ENCODE data around the gene CD38.

Gene CD38

GRCh38 chr4:15765391-15765790 is 12.7 kb upstream of the CD38 start:
- no peak for DNase-seq

GRCh38 chr4:15765910-15766697 is 12.0 kb upstream of the CD38 start:
- no peak for DNase-seq

- no peak for DNase-seq
Measured at GRCh38 chr4:15766821-15767220, 11.3 kb upstream of the CD38 start.

GRCh38 chr4:15769202-15769601 is 8.9 kb upstream of the CD38 start:
- DNase-seq = no peak

- peak in 1 of 4 experiments; percentile 3 for DNase-seq
Measured at GRCh38 chr4:15771216-15772058, 6.7 kb upstream of the CD38 start.

- DNase-seq = no peak
Measured at GRCh38 chr4:15774020-15774420, 4.1 kb upstream of the CD38 start.

- no peak for DNase-seq
Measured at GRCh38 chr4:15776871-15777648, 1.1 kb upstream of the CD38 start.

- no peak for DNase-seq
Measured at GRCh38 chr4:15777697-15778288, 335 bp upstream of the CD38 start.

- DNase-seq = no peak
Measured at GRCh38 chr4:15779306-15779705, 1.2 kb downstream of the CD38 start.

- no peak for DNase-seq
Measured at GRCh38 chr4:15779809-15780208, 1.7 kb downstream of the CD38 start.

- no peak for DNase-seq
Measured at GRCh38 chr4:15781427-15782095, 3.4 kb downstream of the CD38 start.

- no peak for DNase-seq
Measured at GRCh38 chr4:15783676-15784075, 5.5 kb downstream of the CD38 start.

GRCh38 chr4:15784959-15785634 is 7.0 kb downstream of the CD38 start:
- no peak for DNase-seq

- no peak for DNase-seq
Measured at GRCh38 chr4:15786743-15787142, 8.6 kb downstream of the CD38 start.

- no peak for DNase-seq
Measured at GRCh38 chr4:15792974-15793373, 14.8 kb downstream of the CD38 start.

GRCh38 chr4:15793506-15794363 is 15.6 kb downstream of the CD38 start:
- no peak for DNase-seq

GRCh38 chr4:15794426-15794825 is 16.3 kb downstream of the CD38 start:
- DNase-seq = no peak

GRCh38 chr4:15794905-15795304 is 16.8 kb downstream of the CD38 start:
- DNase-seq = no peak

- no peak for DNase-seq
Measured at GRCh38 chr4:15797320-15797719, 19.2 kb downstream of the CD38 start.

- DNase-seq = no peak
Measured at GRCh38 chr4:15799141-15799540, 21.0 kb downstream of the CD38 start.

GRCh38 chr4:15799701-15800100 is 21.6 kb downstream of the CD38 start:
- DNase-seq = no peak

Data from activated CD4-positive, CD25-positive, alpha-beta regulatory T cell (primary cell).